NT2/D1 (cell line): ENCODE results near the gene DCHS1.

Experiments used
- DNase-seq: peaks from one replicate; pipeline ENCODE4 v3.0.0-alpha.2; 2011; ENCODE audit warnings: low read depth, low spot score
- H3K27me3 ChIP-seq: 2 replicates; pipeline ENCODE4 v1.6.0; 2011; ENCODE audit warnings: mild to moderate bottlenecking; ENCODE audit not compliant: insufficient read length, insufficient read depth
- H3K36me3 ChIP-seq: 2 replicates; pipeline ENCODE4 v1.6.1; 2011; ENCODE audit warnings: mild to moderate bottlenecking, low read length, mixed read lengths; ENCODE audit not compliant: insufficient read depth, insufficient read length
- H3K4me1 ChIP-seq: 2 replicates; pipeline ENCODE4 v1.5.1; 2011; ENCODE audit not compliant: insufficient read depth, insufficient read length
- H3K4me3 ChIP-seq: 2 replicates; pipeline ENCODE4 v1.5.1; 2011; ENCODE audit warnings: low read depth; ENCODE audit not compliant: insufficient read length
- H3K9ac ChIP-seq: 2 replicates; pipeline ENCODE4 v1.6.0; 2011; ENCODE audit warnings: low read depth; ENCODE audit not compliant: insufficient read length
- H3K9me3 ChIP-seq: 2 replicates; pipeline ENCODE4 v1.5.1; 2011; ENCODE audit warnings: mild to moderate bottlenecking, low read length; ENCODE audit not compliant: insufficient read depth
- SUZ12 ChIP-seq: IDR thresholded peaks from 2 replicates; pipeline ENCODE4 v1.6.1; 2011; ENCODE audit not compliant: insufficient read length, insufficient read depth; ENCODE audit errors: extremely low read depth
- YY1 ChIP-seq: IDR thresholded peaks from 2 replicates; pipeline ENCODE4 v1.6.1; 2011; ENCODE audit not compliant: insufficient read length, insufficient read depth
- ZNF274 ChIP-seq: IDR thresholded peaks from 2 replicates; pipeline ENCODE4 v1.6.1; 2011; ENCODE audit warnings: mild to moderate bottlenecking, low read depth, low read length

Gene DCHS1

GRCh38 chr11:6594142-6594768 lies 61.4 kb downstream of the DCHS1 start:
- Histone ChIP-seq H3K4me1 (no peaks in the 10 kb centered on the region), H3K9me3 (no peaks in the 10 kb centered on the region), H3K9ac (no peak overlapping the region), H3K4me3 (no peak overlapping the region), H3K27me3 (no peaks in the 10 kb centered on the region), H3K36me3 (peaks cover 56% of the 10 kb centered on the region)
- TF ChIP-seq ZNF274, result no peak
- TF ChIP-seq SUZ12, result no peak
- TF ChIP-seq YY1, result no peak
- no peak for DNase-seq

DNA sequence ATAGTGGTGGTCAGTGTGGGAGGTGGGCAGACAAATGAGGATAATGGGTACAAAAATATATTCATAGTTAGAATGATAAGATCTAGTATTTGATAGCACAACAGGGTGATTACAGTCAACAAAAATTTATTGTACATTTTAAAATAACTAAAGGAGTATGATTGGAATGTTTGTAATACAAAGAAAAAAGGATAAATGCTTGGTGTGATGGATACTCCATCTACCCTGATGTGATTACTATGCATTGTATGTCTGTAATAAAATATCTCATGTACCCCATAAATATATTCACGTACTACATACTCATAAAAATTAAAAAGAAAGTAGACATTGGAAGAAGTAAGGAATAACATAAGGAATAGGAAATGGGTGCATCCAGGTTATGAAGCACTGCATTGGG lies 67.6 kb downstream of the DCHS1 start:
- no peak for TF ChIP-seq YY1
- no peak for TF ChIP-seq ZNF274
- no peak for TF ChIP-seq SUZ12
- no peaks in the 10 kb centered on the region for H3K27me3 ChIP-seq
- H3K9me3 ChIP-seq, result peaks cover 28% of the 10 kb centered on the region
- H3K4me3 ChIP-seq, result no peak overlapping the region
- H3K9ac ChIP-seq, result no peak overlapping the region
- H3K4me1 ChIP-seq, result peaks cover 5% of the 10 kb centered on the region
- no peak for DNase-seq
- H3K36me3 ChIP-seq, result peaks cover 9% of the 10 kb centered on the region

DNA sequence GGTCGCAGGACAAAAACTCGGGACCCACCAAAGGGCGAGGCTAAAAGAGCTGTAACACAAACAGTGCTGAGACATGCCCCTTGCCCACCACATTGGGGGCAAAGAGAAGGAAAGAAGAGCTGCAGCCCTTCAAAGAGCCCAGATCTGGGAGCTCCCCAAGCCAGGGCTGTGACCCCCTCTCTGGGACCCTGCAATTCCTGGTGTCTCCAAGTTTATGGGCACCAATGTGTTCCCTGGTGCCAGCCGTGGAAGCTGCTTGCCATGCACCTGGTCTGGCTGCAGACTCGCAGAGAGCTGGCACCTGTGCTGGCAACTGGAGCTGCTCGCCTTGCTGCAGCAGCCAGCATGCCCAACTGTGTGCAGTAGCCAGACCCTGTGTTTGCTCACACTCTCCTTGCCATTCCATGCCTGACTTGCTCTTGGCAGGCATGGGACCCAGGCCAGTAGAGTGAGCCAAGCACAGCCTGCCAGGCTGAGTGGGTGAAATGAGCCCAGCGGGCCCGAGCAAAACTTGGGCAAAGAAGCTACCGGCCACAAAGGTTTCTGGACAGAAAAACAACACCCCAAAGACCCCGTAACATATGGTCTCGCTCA lies 68.2 kb downstream of the DCHS1 start:
- Histone ChIP-seq H3K27me3 (no peaks in the 10 kb centered on the region), H3K9ac (no peak overlapping the region), H3K36me3 (peaks cover 7% of the 10 kb centered on the region), H3K9me3 (peaks cover 31% of the 10 kb centered on the region), H3K4me1 (peaks cover 5% of the 10 kb centered on the region), H3K4me3 (no peak overlapping the region)
- no peak for TF ChIP-seq SUZ12
- TF ChIP-seq ZNF274, result no peak
- TF ChIP-seq YY1, result no peak
- DNase-seq, result no peak

DNA sequence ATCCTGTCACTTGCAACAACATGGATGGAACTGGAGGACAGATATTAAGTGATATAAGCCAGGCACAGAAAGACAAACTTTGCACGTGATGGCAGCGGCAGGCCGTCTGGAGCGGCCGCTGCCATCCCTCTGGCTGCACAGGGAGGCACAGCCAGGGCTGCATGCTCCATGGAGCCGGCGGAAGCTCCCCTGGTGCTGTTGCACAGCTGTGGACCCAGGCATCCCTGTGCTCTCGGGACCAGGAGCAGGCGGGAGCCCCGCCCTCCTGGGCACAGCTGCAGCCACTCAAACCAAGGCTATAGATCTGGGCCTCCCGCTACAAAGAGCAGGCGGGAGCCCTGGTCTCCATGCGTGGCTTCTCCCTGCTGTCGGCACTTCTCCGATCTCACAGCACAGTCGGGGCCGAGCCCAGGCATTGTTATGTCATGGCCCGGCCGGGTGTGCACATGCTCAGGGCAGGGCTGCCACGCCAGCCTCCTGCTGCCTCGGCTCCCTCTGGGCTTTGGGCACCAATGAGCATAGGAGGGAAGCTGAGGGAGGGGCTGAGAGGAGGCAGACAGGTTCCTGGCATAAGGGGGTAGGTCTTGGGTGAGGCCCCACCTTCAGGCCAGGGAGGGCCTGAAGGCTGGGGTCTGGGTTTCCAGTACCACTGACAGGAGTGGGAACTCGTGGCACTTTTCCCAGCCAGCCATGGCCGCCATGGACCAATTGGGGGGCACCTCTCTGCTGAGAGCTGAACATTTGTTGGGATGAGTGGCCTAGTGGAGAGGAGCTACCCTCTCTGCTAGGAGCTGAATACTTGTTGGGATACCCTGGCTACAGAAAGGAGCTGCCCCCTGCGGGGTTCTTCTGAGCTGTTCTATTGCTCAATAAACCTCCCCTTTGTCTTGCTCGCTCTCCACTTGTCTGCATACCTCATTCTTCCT lies 68.9 kb downstream of the DCHS1 start:
- no peak for DNase-seq
- peaks cover 5% of the 10 kb centered on the region for H3K4me1 ChIP-seq
- no peak overlapping the region for H3K9ac ChIP-seq
- H3K4me3 ChIP-seq, result no peak overlapping the region
- peaks cover 31% of the 10 kb centered on the region for H3K9me3 ChIP-seq
- no peaks in the 10 kb centered on the region for H3K36me3 ChIP-seq
- no peaks in the 10 kb centered on the region for H3K27me3 ChIP-seq
- TF ChIP-seq YY1 (no peak), ZNF274 (no peak), SUZ12 (no peak)

- DNase-seq, result no peak
Measured at GRCh38 chr11:6584528-6584927, 71.1 kb downstream of the DCHS1 start.

DNA sequence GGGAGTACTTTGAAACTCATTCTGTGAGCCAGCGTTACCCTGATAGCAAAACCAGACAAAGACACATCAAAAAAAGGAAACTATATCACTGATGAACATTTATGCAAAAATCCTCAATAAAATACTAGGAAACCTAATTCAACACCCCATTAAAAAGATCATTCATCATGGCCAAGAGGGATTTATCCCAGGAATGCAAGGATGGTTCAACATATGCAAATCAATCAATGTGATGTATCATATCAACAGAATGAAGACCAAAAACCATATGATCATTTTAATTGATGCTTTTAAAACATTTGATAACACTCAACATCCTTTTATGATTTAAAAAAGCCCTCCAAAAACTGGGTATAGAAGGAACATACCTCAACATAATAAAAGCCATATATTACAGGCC lies 72.0 kb downstream of the DCHS1 start:
- Histone ChIP-seq H3K9ac (no peak overlapping the region), H3K4me1 (peaks cover 5% of the 10 kb centered on the region), H3K9me3 (peaks cover 31% of the 10 kb centered on the region), H3K27me3 (no peaks in the 10 kb centered on the region), H3K4me3 (no peak overlapping the region), H3K36me3 (no peaks in the 10 kb centered on the region)
- no peak for DNase-seq
- TF ChIP-seq YY1 (no peak), SUZ12 (no peak), ZNF274 (no peak)

More at GRCh38 chr11:6584528-6584927, 71.1 kb downstream of the DCHS1 start:
- TF ChIP-seq SUZ12 (no peak), ZNF274 (no peak), YY1 (no peak)
- Histone ChIP-seq H3K27me3 (no peaks in the 10 kb centered on the region), H3K9me3 (peaks cover 31% of the 10 kb centered on the region), H3K4me3 (no peak overlapping the region), H3K9ac (no peak overlapping the region), H3K4me1 (peaks cover 5% of the 10 kb centered on the region), H3K36me3 (no peaks in the 10 kb centered on the region)

- Histone ChIP-seq H3K36me3 (no peaks in the 10 kb centered on the region), H3K27me3 (no peaks in the 10 kb centered on the region), H3K9me3 (peaks cover 19% of the 10 kb centered on the region), H3K4me1 (no peaks in the 10 kb centered on the region), H3K9ac (no peak overlapping the region), H3K4me3 (no peak overlapping the region)
- TF ChIP-seq ZNF274 (no peak), SUZ12 (no peak), YY1 (no peak)
- DNase-seq, result no peak
Measured at GRCh38 chr11:6579681-6580080, 75.9 kb downstream of the DCHS1 start.
